GM12865 (cell line): ENCODE measurements around the gene GPC3.

Experiments used
- DNase-seq: peaks from one replicate; pipeline ENCODE4 v3.0.0; 2010; ENCODE audit warnings: low read depth
- H3K4me3 ChIP-seq: 2 replicates; pipeline ENCODE4 v1.5.1; 2011; ENCODE audit warnings: mild to moderate bottlenecking, low read depth, low read length, control low read depth
- CTCF ChIP-seq: IDR thresholded peaks from 2 replicates; pipeline ENCODE4 v1.5.1; 2011; ENCODE audit warnings: low read length, control low read depth, low read depth, inconsistent platforms; ENCODE audit not compliant: insufficient read depth; ENCODE audit errors: missing control alignments

The GPC3 gene

DNA sequence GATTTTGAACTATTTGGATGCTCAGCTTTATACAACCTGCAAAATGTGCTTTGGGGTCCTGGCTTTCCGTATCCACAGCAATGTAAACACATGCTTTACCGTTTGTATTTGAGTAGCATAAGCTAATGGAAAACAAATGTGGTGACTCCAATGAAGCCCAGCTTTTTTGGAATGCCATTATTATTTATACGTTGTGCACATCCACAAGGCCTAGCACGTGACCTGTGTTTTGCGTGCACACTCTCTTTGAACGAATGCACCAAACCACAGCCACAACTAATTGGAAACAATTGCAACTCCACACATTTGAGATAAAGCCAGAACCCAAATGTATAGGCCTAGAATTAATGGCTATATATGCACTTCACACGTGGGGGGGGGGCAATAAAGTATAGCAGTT is 380.6 kb downstream of the GPC3 start:
- TF ChIP-seq CTCF, result no peak
- H3K4me3 ChIP-seq, result no peak overlapping the region
- no peak for DNase-seq

GRCh38 chrX:133602881-133603280 is 382.5 kb downstream of the GPC3 start:
- H3K4me3 ChIP-seq, result no peak overlapping the region
- TF ChIP-seq CTCF, result no peak
- no peak for DNase-seq

GRCh38 chrX:133601116-133601515 is 384.3 kb downstream of the GPC3 start:
- no peak overlapping the region for H3K4me3 ChIP-seq
- DNase-seq, result no peak
- TF ChIP-seq CTCF, result no peak

GRCh38 chrX:133600536-133600935 is 384.9 kb downstream of the GPC3 start:
- no peak for TF ChIP-seq CTCF
- no peak overlapping the region for H3K4me3 ChIP-seq
- no peak for DNase-seq

- no peak overlapping the region for H3K4me3 ChIP-seq
- no peak for DNase-seq
- no peak for TF ChIP-seq CTCF
Measured at GRCh38 chrX:133598601-133599335, 386.6 kb downstream of the GPC3 start.

DNA sequence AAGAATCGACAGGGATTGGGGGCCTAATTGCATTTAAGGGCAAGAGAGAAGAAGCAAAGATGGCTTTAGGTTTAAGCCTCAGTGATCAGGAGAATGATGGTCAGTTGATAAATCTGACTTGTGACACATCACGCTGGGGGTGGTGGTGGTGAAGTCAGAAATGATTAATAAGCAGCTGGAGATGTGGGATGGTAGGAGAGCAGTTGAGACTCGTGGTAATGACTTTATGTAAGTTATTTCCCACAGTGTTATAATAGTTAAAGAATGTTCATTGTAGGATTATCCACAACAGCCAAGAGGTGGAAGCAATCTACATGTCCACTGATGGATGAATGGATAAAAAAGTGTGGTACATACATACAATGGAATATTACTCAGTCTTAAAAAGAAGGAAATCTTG is 391.2 kb downstream of the GPC3 start:
- H3K4me3 ChIP-seq, result no peak overlapping the region
- no peak for TF ChIP-seq CTCF
- no peak for DNase-seq

- H3K4me3 ChIP-seq, result no peak overlapping the region
- DNase-seq, result no peak
- no peak for TF ChIP-seq CTCF
Measured at GRCh38 chrX:133593531-133593930, 391.9 kb downstream of the GPC3 start.
